Breast epithelium (tissue), 4 donors: ENCODE measurements around the gene ARHGEF12. TPM values are rescaled to one million over a fixed set of nuclear protein-coding genes. Genes with fewer than 3 reads are reported as not detected.

Experiments
- DNase-seq, 2 donors: peaks; one replicate each; pipeline ENCODE4 v3.0.0-alpha.2; 2019; ENCODE audit warnings: low spot score in 2 of 2
- H3K27ac ChIP-seq, 2 donors: fragments of 200-600 bp; sonication (generic) in 1 of 2; one replicate each; pipeline ENCODE4 v1.5.1; 2016 to 2019; ENCODE audit warnings: mild to moderate bottlenecking in 1 of 2
- H3K27me3 ChIP-seq, 2 donors: fragments of 200-600 bp; sonication (generic) in 1 of 2; one replicate each; pipeline versions ENCODE4 v1.5.1 to v1.6.0; 2017 to 2019; ENCODE audit warnings: control low read depth in 1 of 2, mild to moderate bottlenecking in 1 of 2
- H3K36me3 ChIP-seq: fragments of 200-600 bp; one replicate; pipeline ENCODE4 v1.5.1; 2019
- H3K4me1 ChIP-seq, 2 donors: fragments of 200-600 bp; sonication (generic); one replicate each; pipeline ENCODE4 v1.5.1; 2016 to 2019; ENCODE audit warnings: control low read depth in 1 of 2
- H3K4me3 ChIP-seq, 3 donors: fragments of 200-600 bp; sonication (generic); 1 replicate in 2 of 3; 2 replicates in 1 of 3; pipeline ENCODE4 v1.5.1; 2016 to 2019; ENCODE audit warnings: mild to moderate bottlenecking in 3 of 3, moderate library complexity in 2 of 3
- H3K9me3 ChIP-seq, 2 donors: fragments of 200-600 bp; sonication (generic) in 1 of 2; one replicate each; pipeline ENCODE4 v1.5.1; 2016 to 2019; ENCODE audit warnings: control low read depth in 1 of 2
- POLR2A ChIP-seq: fragments of 450-650 bp; IDR thresholded peaks from one replicate; pipeline ENCODE4 v1.6.1; 2016; ENCODE audit warnings: antibody characterized with exemption, mild to moderate bottlenecking, moderate library complexity
- POLR2AphosphoS5 ChIP-seq, 3 donors: sonication (generic); formaldehyde crosslinking; IDR thresholded peaks; one replicate each; pipeline ENCODE4 v1.6.1; 2017; ENCODE audit warnings: antibody characterized with exemption in 3 of 3
- intact Hi-C: fragments of 100-400 bp; cut with DNase I; formaldehyde crosslinking; loops from one replicate; pipeline ENCODE4 v1.15.1; 2023; ENCODE audit warnings: low total_unique reads
- total RNA-seq, 3 donors: library from RNA; depleted of rRNA; stranded (reverse); fragments of >200 nt; gene quantifications; one replicate each; pipeline ENCODE4 v1.1.0, GENCODE V29; 2016
- TF ChIP-seq, protein P1 (sequence below), 3 donors: fragments of 450-650 bp; IDR thresholded peaks; one replicate each; pipeline ENCODE4 v1.5.1; 2016 to 2017; ENCODE audit warnings: antibody characterized with exemption in 3 of 3, mild to moderate bottlenecking in 3 of 3, moderate library complexity in 3 of 3

Gene ARHGEF12
- total RNA-seq, 3 donors from 2014 or later = 83.4 to 192 (median 145) TPM

DNA sequence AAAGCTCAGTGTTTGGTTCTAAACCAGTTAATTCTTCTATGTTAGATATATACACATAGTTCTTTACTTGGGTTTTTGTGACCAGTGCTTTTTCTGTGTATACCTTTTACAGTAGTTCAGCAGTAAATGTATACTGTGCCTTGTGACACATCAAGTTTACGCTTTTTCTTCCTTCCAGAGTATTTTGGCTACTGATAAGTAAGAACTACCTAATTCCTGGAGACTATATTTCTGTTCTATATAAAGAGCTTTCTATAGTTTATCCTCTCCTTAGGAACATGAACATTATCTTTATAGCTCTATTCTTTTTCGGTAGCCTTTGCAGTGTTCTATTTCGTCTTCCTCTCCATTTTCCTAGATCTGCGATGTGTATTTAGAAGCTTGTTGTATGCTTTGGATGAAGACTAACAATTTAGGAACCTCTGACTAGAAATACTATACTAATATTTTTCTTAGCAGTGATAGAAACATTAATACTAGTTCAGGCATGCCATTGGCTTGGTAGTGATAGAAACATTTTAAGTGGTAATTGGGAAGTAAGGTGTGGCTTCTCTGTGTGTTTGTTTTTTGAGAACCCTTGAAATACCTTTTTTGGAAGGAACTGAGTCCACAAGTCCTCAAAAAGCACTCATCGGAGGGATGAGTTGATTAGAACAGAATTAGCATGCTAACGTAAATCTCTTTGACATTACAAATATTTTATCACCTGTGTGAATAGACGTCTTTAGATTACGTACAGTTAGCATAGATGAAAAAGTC, 74.6 kb downstream of the ARHGEF12 start:
- TF ChIP-seq POLR2AphosphoS5 (IDR thresholded peaks at IDR 0.05) = no peak
- TF ChIP-seq POLR2A = no peak
- TF ChIP-seq, protein P1, sequence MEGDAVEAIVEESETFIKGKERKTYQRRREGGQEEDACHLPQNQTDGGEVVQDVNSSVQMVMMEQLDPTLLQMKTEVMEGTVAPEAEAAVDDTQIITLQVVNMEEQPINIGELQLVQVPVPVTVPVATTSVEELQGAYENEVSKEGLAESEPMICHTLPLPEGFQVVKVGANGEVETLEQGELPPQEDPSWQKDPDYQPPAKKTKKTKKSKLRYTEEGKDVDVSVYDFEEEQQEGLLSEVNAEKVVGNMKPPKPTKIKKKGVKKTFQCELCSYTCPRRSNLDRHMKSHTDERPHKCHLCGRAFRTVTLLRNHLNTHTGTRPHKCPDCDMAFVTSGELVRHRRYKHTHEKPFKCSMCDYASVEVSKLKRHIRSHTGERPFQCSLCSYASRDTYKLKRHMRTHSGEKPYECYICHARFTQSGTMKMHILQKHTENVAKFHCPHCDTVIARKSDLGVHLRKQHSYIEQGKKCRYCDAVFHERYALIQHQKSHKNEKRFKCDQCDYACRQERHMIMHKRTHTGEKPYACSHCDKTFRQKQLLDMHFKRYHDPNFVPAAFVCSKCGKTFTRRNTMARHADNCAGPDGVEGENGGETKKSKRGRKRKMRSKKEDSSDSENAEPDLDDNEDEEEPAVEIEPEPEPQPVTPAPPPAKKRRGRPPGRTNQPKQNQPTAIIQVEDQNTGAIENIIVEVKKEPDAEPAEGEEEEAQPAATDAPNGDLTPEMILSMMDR (IDR thresholded peaks at IDR 0.05) = no peak
- DNase-seq = no peak
- Histone ChIP-seq H3K9me3 (no peaks in the 10 kb centered on the region), H3K36me3 (no peaks in the 10 kb centered on the region), H3K27ac (no peak overlapping the region), H3K4me3 (no peak overlapping the region), H3K4me1 (no peaks in the 10 kb centered on the region), H3K27me3 (no peaks in the 10 kb centered on the region)
- intact Hi-C loops = no loop called here

DNA sequence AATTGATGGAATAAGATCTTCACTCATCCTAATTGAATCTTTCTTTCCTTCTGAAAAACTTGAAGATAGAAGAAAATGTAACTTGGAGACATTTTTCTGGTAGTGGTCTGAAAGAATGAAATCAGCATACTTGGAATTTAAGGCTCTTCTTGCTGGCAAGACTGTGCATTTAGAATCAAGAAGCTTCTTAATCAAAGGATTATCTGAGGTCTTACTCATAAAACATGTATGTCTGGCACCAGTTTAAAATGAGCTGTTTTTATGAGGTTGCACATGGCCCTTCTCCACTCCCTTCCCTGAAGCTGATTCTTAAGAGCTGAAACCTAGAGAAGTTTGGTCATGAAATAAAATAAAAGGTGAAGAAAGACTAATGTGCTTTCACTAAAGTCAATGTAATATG, 77.3 kb downstream of the ARHGEF12 start:
- Histone ChIP-seq H3K27me3 (no peaks in the 10 kb centered on the region), H3K27ac (no peak overlapping the region), H3K4me3 (no peak overlapping the region), H3K36me3 (no peaks in the 10 kb centered on the region), H3K4me1 (no peaks in the 10 kb centered on the region), H3K9me3 (no peaks in the 10 kb centered on the region)
- no peak for DNase-seq
- no peak for TF ChIP-seq POLR2AphosphoS5 (IDR thresholded peaks at IDR 0.05)
- intact Hi-C loops = no loop called here

GRCh38 chr11:120420572-120420971, 84.4 kb downstream of the ARHGEF12 start:
- TF ChIP-seq, protein P1 (IDR thresholded peaks at IDR 0.05) = no peak
- no peak for TF ChIP-seq POLR2A
- no peak for TF ChIP-seq POLR2AphosphoS5 (IDR thresholded peaks at IDR 0.05)
- no peak overlapping the region for H3K27ac ChIP-seq
- no peaks in the 10 kb centered on the region for H3K36me3 ChIP-seq
- DNase-seq = no peak
- intact Hi-C loops = no loop called here
- no peaks in the 10 kb centered on the region for H3K27me3 ChIP-seq
- H3K4me3 ChIP-seq = no peak overlapping the region
- no peaks in the 10 kb centered on the region for H3K9me3 ChIP-seq
- no peaks in the 10 kb centered on the region for H3K4me1 ChIP-seq

- Histone ChIP-seq H3K36me3 (no peaks in the 10 kb centered on the region), H3K27ac (no peak overlapping the region), H3K4me1 (no peaks in the 10 kb centered on the region), H3K9me3 (no peaks in the 10 kb centered on the region), H3K27me3 (no peaks in the 10 kb centered on the region), H3K4me3 (no peak overlapping the region)
- no peak for TF ChIP-seq POLR2AphosphoS5 (IDR thresholded peaks at IDR 0.05)
- TF ChIP-seq, protein P1 (IDR thresholded peaks at IDR 0.05) = no peak
- no peak for TF ChIP-seq POLR2A
- DNase-seq = no peak
- intact Hi-C loops = no loop called here
Observed at GRCh38 chr11:120424185-120424969, 88.2 kb downstream of the ARHGEF12 start.

- TF ChIP-seq, protein P1 (IDR thresholded peaks at IDR 0.05) = no peak
- TF ChIP-seq POLR2A (no peak), POLR2AphosphoS5 (IDR thresholded peaks at IDR 0.05) (no peak)
- intact Hi-C loops = no loop called here
- H3K36me3 ChIP-seq = no peaks in the 10 kb centered on the region
Observed at GRCh38 chr11:120424970-120425332, 88.7 kb downstream of the ARHGEF12 start.

More at GRCh38 chr11:120424970-120425332, 88.7 kb downstream of the ARHGEF12 start:
- H3K27me3 ChIP-seq = no peaks in the 10 kb centered on the region
- no peaks in the 10 kb centered on the region for H3K4me1 ChIP-seq
- no peaks in the 10 kb centered on the region for H3K9me3 ChIP-seq
- H3K27ac ChIP-seq = no peak overlapping the region
- no peak for DNase-seq
- no peak overlapping the region for H3K4me3 ChIP-seq
